OCI-LY1 (cell line): ENCODE measurements around the gene PGAM4.

Experiments
- CTCF ChIP-seq: fragments of 200-600 bp; sonication (generic), shearing (Covaris generic); IDR thresholded peaks from 2 replicates; pipeline ENCODE4 v1.5.1; 2017; ENCODE audit warnings: mild to moderate bottlenecking, antibody characterized with exemption, low read length, moderate library complexity, mixed read lengths
- EZH2 ChIP-seq: fragments of 200-600 bp; sonication (generic), shearing (Covaris generic); IDR thresholded peaks from 2 replicates; pipeline ENCODE4 v1.8.0; 2017; ENCODE audit warnings: borderline replicate concordance, mixed run types, mild to moderate bottlenecking, antibody characterized with exemption, low read length, moderate library complexity, mixed read lengths

DNA sequence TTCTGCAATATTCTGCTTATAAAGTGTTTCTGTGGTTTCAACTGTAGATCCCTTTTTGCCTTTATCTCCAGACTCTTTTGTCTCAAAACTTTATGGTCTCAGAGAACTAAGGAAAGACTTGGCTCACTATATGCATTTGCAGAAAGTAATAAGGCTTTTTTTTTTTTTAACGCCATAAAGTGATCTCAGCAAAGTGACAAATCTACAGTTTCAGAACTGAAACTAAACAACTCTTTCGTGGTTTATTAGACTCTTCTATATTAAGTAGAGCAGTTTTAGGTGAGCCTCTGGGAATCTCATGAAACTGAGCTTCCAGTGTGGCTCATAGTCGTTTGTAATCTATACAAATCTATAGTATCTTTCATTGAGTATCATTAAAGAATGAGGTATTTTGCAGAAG is 43.7 kb downstream of the PGAM4 start:
- TF ChIP-seq CTCF (no peak), EZH2 (no peak)
